ENCODE measurements around the gene IQCF2. TPM values are rescaled to one million over a fixed set of nuclear protein-coding genes. Genes with fewer than 3 reads are reported as not detected.

Gene IQCF2
- total and polyA plus RNA-seq, 2 of the 13 experiments (the other 11 are each of a cell fraction or from before 2014, with no cell fraction given) = not detected

- H3K4me2 ChIP-seq (ENCODE audit: low read depth, low read length) = no peak overlapping the region
- H3K27ac ChIP-seq (ENCODE audit: extremely low read length, insufficient read depth, low read length) = no peak overlapping the region
- no peaks in the 10 kb centered on the region for H3K4me1 ChIP-seq (ENCODE audit: insufficient read depth, low read length)
- H3K27me3 ChIP-seq (ENCODE audit: control insufficient read depth in 1 of 2, insufficient read depth in 2 of 2, low read length in 2 of 2) = peaks cover 0 to 22% of the 10 kb centered on the region in 2 experiments; a peak in 2 of 5 replicates
- ChIA-PET POLR2A (no interaction called here), CTCF (ENCODE audit: low intra/inter-chr PET ratio, low total read pairs) (no interaction called here)
- no peak overlapping the region for H3K9ac ChIP-seq (ENCODE audit: insufficient read depth, low read depth, low read length)
- no peaks in the 10 kb centered on the region for H3K9me3 ChIP-seq (ENCODE audit: low read length)
- no peaks in the 10 kb centered on the region for H3K36me3 ChIP-seq (replicated peaks in 1 of 2; ENCODE audit: control insufficient read depth in 1 of 2, insufficient read depth in 2 of 2, low read length in 2 of 2)
- in situ Hi-C loops (cut with HindIII; ENCODE audit: extremely low pct_ligation_motif_present, low pct_unique_long_range_greater_than_20kb) (no loop called here), intact Hi-C loops (cut with micrococcal nuclease; ENCODE audit: unreplicated experiment) (no loop called here)
- H2AFZ ChIP-seq (ENCODE audit: low read length) = no peak overlapping the region
- no peak for FAIRE-seq
- 36% methylated on average over 3 of the region's 16 CpGs for WGBS (ENCODE audit: low lambda C conversion rate)
- no peak overlapping the region for H3K4me3 ChIP-seq (replicated peaks in 1 of 3; ENCODE audit: insufficient read depth in 1 of 3, low read depth in 2 of 3, low read length in 3 of 3)
- ATAC-seq = no peak
- no peaks in the 10 kb centered on the region for H3K79me2 ChIP-seq (ENCODE audit: insufficient read depth, low read length)
- TF ChIP-seq ELK4 (CRISPR knock-in tag; IDR thresholded peaks at IDR 0.05; ENCODE audit: borderline replicate concordance) = no peak
- no peak for TF ChIP-seq REST (IDR thresholded peaks at IDR 0.05; ENCODE audit: borderline replicate concordance in 1 of 2, low read depth in 1 of 2, low read length in 2 of 2)
- no peak for TF ChIP-seq PHF21A (CRISPR knock-in tag; IDR thresholded peaks at IDR 0.05)
- TF ChIP-seq ZNF350 (CRISPR knock-in tag; IDR thresholded peaks at IDR 0.05; ENCODE audit: borderline replicate concordance, low read depth) = no peak
- TF ChIP-seq ZNF749 (CRISPR knock-in tag; IDR thresholded peaks at IDR 0.05; ENCODE audit: borderline replicate concordance) = no peak
- TF ChIP-seq TFDP1 (CRISPR knock-in tag; IDR thresholded peaks at IDR 0.05; ENCODE audit: borderline replicate concordance) = no peak
- no peaks in the 10 kb centered on the region for H4K20me1 ChIP-seq (ENCODE audit: insufficient read depth, low read length)
- BruUV-seq (replicated peaks) = no TSS peak
- no peak for DNase-seq (ENCODE audit: low spot score)
These were observed 33.5 kb downstream of the IQCF2 start for GRCh38 chr3:51894939-51895338.

Data from HepG2 (cell line).